ENCODE measurements around the gene ENPP3.

Gene ENPP3

DNA sequence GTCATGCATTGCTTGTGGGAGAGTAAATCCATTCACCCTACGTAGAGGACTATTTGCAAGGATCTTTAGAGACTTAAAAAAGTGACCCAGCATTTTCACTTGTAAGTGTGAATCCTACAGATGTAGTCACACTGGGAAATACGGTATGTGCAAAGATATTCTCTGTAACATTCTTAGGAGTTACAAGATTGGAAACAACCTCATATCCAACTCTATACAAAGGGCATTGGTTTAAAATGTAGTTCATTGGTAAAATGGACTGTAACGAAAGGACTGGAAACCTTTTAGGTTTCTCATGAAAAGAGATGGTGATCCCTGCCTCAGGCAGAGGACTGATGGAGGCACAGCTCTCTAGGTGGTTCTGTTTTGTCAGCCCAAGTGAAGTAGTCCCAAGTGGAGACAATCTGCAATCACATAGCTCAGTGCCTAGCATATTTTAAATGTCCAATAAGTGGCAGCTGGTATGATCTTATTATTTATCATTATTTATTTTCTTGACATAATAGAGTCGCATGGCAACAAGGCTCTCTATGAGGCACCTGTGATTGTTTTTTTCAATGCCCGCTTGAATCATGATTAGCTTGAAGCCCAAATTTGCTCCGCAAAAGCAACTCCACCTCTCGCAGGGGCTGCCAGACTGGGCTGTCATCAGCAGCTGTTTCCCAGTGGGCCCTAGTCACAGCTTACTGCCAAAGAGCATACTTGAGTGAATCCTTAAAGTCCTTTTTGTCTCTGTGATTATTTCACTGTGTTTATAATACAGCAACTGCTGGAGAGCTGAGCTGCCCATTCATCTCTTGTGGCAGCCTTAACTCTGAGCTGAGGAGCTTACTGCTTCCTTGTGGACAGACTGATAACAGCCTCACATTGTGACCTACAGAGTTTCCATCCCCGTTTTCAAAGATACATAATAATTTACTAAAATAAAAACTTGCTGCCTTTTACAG, 150.9 kb downstream of the ENPP3 start:
- intact Hi-C loops (cut with DNase I): no loop called here
- DNase-seq: no peak

DNA sequence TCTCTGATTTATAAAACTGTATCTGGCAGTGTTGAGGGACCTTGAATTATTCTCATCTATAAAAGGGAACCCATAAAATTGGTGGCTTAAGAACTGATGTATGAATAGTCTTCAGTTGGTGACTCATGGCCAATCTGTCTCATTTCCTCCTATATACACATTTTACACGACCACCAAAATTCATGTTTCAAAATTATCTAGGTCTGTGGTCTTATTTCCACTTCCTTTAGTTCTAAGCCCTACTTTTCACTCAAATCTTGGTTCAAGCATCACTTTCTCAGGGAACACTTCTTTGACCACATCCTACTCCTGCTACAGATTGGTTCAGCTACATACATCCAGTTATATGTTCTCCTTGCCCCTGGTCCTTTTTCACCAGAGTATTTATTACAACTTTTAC, 152.1 kb downstream of the ENPP3 start:
- intact Hi-C loops (cut with DNase I): no loop called here
- DNase-seq: no peak

DNA sequence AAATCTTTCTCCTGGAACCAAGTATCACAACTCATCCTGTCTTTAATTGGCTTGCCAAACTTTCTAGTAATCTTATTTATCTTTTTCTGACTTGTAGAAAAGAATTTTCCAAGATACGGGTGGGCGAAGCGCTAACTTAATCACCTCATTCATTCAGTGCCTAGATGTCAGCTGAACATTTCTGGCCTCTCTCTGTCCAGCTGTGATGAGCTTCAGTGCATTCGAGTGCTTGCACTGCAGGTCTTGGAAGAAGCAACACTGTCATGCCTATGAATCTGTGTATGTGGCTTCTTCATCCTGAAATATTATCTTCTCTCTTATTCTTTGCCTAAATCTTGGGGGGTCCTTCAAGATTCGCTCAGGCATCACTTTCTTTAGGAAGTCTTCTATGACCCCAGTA, 154.4 kb downstream of the ENPP3 start:
- intact Hi-C loops (cut with DNase I): no loop called here
- DNase-seq: no peak

DNA sequence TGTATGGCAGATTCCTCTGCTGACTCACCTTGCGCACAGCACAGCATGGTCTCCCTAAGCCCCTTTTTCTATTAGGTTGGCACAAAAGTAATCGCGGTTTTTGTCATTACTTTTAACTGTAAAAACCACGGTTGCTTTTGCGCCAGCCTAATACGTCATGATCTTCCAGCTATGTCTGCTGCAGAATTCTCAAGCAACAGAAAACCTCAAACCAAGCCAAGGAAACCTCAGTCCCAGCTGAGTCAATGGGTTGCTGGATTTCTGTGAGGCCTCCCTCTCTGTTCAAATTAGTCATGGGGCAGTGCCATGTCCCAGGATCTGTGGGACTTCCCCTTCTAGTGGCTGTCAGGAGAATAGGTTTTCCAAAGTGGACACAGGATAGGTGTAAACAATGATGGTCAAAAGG, 155.0 kb downstream of the ENPP3 start:
- intact Hi-C loops (cut with DNase I): no loop called here

DNA sequence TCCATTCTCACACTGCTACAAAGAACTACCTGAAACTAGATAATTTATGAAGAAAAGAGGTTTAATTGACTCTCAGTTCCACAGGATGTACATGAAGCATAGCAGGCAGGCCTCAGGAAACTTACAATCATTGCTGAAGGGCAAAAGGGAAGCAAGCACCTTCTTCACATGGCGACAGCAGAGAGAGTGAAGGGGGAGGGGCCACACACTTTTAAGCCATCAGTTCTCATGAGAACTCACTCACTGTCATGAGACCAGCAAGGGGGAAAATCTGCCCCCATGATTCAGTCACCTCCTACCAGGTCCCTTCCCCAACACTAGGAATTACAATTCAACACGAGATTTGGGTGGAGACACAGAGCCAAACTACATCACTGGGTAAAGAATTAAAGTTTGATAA, 158.3 kb downstream of the ENPP3 start:
- DNase-seq: no peak
- intact Hi-C loops (cut with DNase I): no loop called here

More for the DNA sequence above, 155.0 kb downstream of the ENPP3 start:
- no peak for DNase-seq

All from posterior cingulate gyrus (tissue), 11 donors.